ENCODE data around the gene BRSK1.

The BRSK1 gene

GRCh38 chr19:55259540-55260210 is 24.1 kb upstream of the BRSK1 start:
- Histone ChIP-seq H4K20me1 (ENCODE audit: insufficient read depth, low read length) (peaks cover 36% of the 10 kb centered on the region), H3K27me3 (ENCODE audit: insufficient read depth, low read length, poor library complexity) (no peaks in the 10 kb centered on the region), H3K9me3 (ENCODE audit: insufficient read depth, low read length, severe bottlenecking) (no peaks in the 10 kb centered on the region), H3K4me2 (ENCODE audit: insufficient read depth, low read length) (peak overlapping the region; percentile 69), H3K4me1 (ENCODE audit: insufficient read depth, low read length) (peaks cover 46% of the 10 kb centered on the region), H3K79me2 (ENCODE audit: insufficient read depth, low read length) (peaks cover 50% of the 10 kb centered on the region), H3K9ac (ENCODE audit: low read depth, low read length) (peak overlapping the region; percentile 94), H3K27ac (ENCODE audit: low read length) (peak overlapping the region; percentile 99), H3K4me3 (ENCODE audit: low read depth in 1 of 2, low read length in 2 of 2) (peak overlapping the region; percentile 55 to 85; a peak in 3 of 4 replicates), H2AFZ (ENCODE audit: low read depth, low read length) (peak overlapping the region; percentile 80), H3K36me3 (ENCODE audit: insufficient read depth, low read length) (peaks cover 17% of the 10 kb centered on the region; the same call in 1 of the 2 replicates)
- no peak for TF ChIP-seq EZH2 (IDR thresholded peaks at IDR 0.05; ENCODE audit: borderline replicate concordance, low read depth, low read length, severe bottlenecking)
- TF ChIP-seq CTCF (IDR thresholded peaks at IDR 0.05; ENCODE audit: borderline replicate concordance, extremely low read depth, low read length, poor library complexity, severe bottlenecking) = no peak
- DNase-seq (peak; percentile 44), ATAC-seq (ENCODE audit: insufficient read depth, low read depth) (no peak)

GRCh38 chr19:55261671-55262126 is 22.1 kb upstream of the BRSK1 start:
- no peak for DNase-seq

GRCh38 chr19:55262359-55262758 is 21.4 kb upstream of the BRSK1 start:
- no peak overlapping the region for H2AFZ ChIP-seq (ENCODE audit: low read depth, low read length)
- no peak overlapping the region for H3K4me3 ChIP-seq (ENCODE audit: low read depth in 1 of 2, low read length in 2 of 2)
- peaks cover 9% of the 10 kb centered on the region for H4K20me1 ChIP-seq (ENCODE audit: insufficient read depth, low read length)
- no peaks in the 10 kb centered on the region for H3K27me3 ChIP-seq (ENCODE audit: insufficient read depth, low read length, poor library complexity)
- ATAC-seq (ENCODE audit: insufficient read depth, low read depth) (no peak), DNase-seq (no peak)
- H3K9ac ChIP-seq (ENCODE audit: low read depth, low read length) = no peak overlapping the region
- peaks cover 29% of the 10 kb centered on the region for H3K79me2 ChIP-seq (ENCODE audit: insufficient read depth, low read length)
- no peak for TF ChIP-seq EZH2 (IDR thresholded peaks at IDR 0.05; ENCODE audit: borderline replicate concordance, low read depth, low read length, severe bottlenecking)
- TF ChIP-seq CTCF (IDR thresholded peaks at IDR 0.05; ENCODE audit: borderline replicate concordance, extremely low read depth, low read length, poor library complexity, severe bottlenecking) = no peak
- no peaks in the 10 kb centered on the region for H3K9me3 ChIP-seq (ENCODE audit: insufficient read depth, low read length, severe bottlenecking)
- no peak overlapping the region for H3K4me2 ChIP-seq (ENCODE audit: insufficient read depth, low read length)
- H3K36me3 ChIP-seq (ENCODE audit: insufficient read depth, low read length) = no peaks in the 10 kb centered on the region; the same call in 1 of the 2 replicates
- H3K27ac ChIP-seq (ENCODE audit: low read length) = no peak overlapping the region
- peaks cover 19% of the 10 kb centered on the region for H3K4me1 ChIP-seq (ENCODE audit: insufficient read depth, low read length)

More at GRCh38 chr19:55261671-55262126, 22.1 kb upstream of the BRSK1 start:
- Histone ChIP-seq H4K20me1 (ENCODE audit: insufficient read depth, low read length) (peaks cover 16% of the 10 kb centered on the region), H3K4me2 (ENCODE audit: insufficient read depth, low read length) (no peak overlapping the region), H3K27me3 (ENCODE audit: insufficient read depth, low read length, poor library complexity) (no peaks in the 10 kb centered on the region), H3K27ac (ENCODE audit: low read length) (no peak overlapping the region), H3K9ac (ENCODE audit: low read depth, low read length) (no peak overlapping the region), H3K36me3 (ENCODE audit: insufficient read depth, low read length) (peaks cover 5% of the 10 kb centered on the region; the same call in 1 of the 2 replicates), H3K4me3 (ENCODE audit: low read depth in 1 of 2, low read length in 2 of 2) (no peak overlapping the region), H3K79me2 (ENCODE audit: insufficient read depth, low read length) (peaks cover 36% of the 10 kb centered on the region), H2AFZ (ENCODE audit: low read depth, low read length) (no peak overlapping the region), H3K9me3 (ENCODE audit: insufficient read depth, low read length, severe bottlenecking) (no peaks in the 10 kb centered on the region), H3K4me1 (ENCODE audit: insufficient read depth, low read length) (peaks cover 26% of the 10 kb centered on the region)
- ATAC-seq (ENCODE audit: insufficient read depth, low read depth) = no peak
- TF ChIP-seq CTCF (IDR thresholded peaks at IDR 0.05; ENCODE audit: borderline replicate concordance, extremely low read depth, low read length, poor library complexity, severe bottlenecking) (no peak), EZH2 (IDR thresholded peaks at IDR 0.05; ENCODE audit: borderline replicate concordance, low read depth, low read length, severe bottlenecking) (no peak)
